ENCODE measurements around the gene GNG10.

GRCh38 chr9:111679199-111679598 lies 17.8 kb downstream of the GNG10 start:
- no peak for TF ChIP-seq CTCF (IDR thresholded peaks at IDR 0.05)
- TF ChIP-seq POLR2A (IDR thresholded peaks at IDR 0.05), result no peak
